ENCODE measurements around the gene RARRES1. TPM values are rescaled to one million over a fixed set of nuclear protein-coding genes. Genes with fewer than 3 reads are reported as not detected.
"Not testable (repeated sequence)": the region's sequence is repeated elsewhere in the genome, so short reads cannot be mapped to it uniquely, and the experiment has no call there.

Gene RARRES1
- total RNA-seq, 2 donors from 2014 or later = 3.0 to 18.4 TPM

- DNase-seq (no peak), ATAC-seq (no peak)
- no peaks in the 10 kb centered on the region for H3K9me3 ChIP-seq
- H3K4me1 ChIP-seq = no peaks in the 10 kb centered on the region
- H3K27ac ChIP-seq = no peak overlapping the region
- H3K36me3 ChIP-seq (replicated peaks in 1 of 2; ENCODE audit: insufficient read depth in 1 of 2, low read depth in 2 of 2) = no peaks in the 10 kb centered on the region
- no peak for TF ChIP-seq POLR2A (IDR thresholded peaks at IDR 0.05)
- TF ChIP-seq, protein P1, sequence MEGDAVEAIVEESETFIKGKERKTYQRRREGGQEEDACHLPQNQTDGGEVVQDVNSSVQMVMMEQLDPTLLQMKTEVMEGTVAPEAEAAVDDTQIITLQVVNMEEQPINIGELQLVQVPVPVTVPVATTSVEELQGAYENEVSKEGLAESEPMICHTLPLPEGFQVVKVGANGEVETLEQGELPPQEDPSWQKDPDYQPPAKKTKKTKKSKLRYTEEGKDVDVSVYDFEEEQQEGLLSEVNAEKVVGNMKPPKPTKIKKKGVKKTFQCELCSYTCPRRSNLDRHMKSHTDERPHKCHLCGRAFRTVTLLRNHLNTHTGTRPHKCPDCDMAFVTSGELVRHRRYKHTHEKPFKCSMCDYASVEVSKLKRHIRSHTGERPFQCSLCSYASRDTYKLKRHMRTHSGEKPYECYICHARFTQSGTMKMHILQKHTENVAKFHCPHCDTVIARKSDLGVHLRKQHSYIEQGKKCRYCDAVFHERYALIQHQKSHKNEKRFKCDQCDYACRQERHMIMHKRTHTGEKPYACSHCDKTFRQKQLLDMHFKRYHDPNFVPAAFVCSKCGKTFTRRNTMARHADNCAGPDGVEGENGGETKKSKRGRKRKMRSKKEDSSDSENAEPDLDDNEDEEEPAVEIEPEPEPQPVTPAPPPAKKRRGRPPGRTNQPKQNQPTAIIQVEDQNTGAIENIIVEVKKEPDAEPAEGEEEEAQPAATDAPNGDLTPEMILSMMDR (IDR thresholded peaks at IDR 0.05) = no peak
- H3K27me3 ChIP-seq = no peaks in the 10 kb centered on the region
- intact Hi-C loops (cut with DNase I) = no loop called here
- no peak overlapping the region for H3K4me3 ChIP-seq
Observed at GRCh38 chr3:158700559-158700958, 31.7 kb downstream of the RARRES1 start.

DNA sequence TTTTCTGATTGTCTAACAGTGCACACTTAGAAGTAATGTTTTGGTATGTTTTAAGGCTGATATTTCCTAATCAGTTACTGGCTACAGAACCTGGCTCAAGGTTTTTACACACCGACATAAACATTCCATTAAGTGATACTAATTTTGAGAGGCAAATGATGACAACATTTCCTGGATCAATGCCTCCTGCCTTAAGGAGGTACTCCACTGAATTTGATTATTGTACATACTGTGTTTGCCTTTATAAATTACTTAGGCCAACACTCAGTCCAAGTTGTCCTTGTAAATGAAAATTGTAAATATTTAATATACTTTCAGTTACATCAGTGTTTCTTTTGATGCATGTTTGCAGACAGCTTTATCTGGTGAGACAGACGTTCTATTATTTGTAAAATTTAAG lies 35.6 kb downstream of the RARRES1 start:
- Histone ChIP-seq H3K4me1 (no peaks in the 10 kb centered on the region), H3K4me3 (no peak overlapping the region), H3K9me3 (no peaks in the 10 kb centered on the region), H3K36me3 (replicated peaks in 1 of 2; ENCODE audit: insufficient read depth in 1 of 2, low read depth in 2 of 2) (peaks cover 0 to 4% of the 10 kb centered on the region in 2 donors), H3K27me3 (no peaks in the 10 kb centered on the region), H3K27ac (no peak overlapping the region)
- DNase-seq (no peak), ATAC-seq (no peak)
- intact Hi-C loops (cut with DNase I) = no loop called here
- TF ChIP-seq, protein P1 (IDR thresholded peaks at IDR 0.05) = no peak
- TF ChIP-seq POLR2A (IDR thresholded peaks at IDR 0.05) = no peak
- WGBS, 2 donors = 18 to 20% methylated on average over 2 of the region's 2 CpGs

GRCh38 chr3:158693866-158694456 lies 38.3 kb downstream of the RARRES1 start:
- H3K27me3 ChIP-seq; H3K27ac ChIP-seq; H3K4me1 ChIP-seq; intact Hi-C loops (cut with DNase I); H3K9me3 ChIP-seq; H3K4me3 ChIP-seq; DNase-seq; H3K36me3 ChIP-seq (replicated peaks in 1 of 2; ENCODE audit: insufficient read depth in 1 of 2, low read depth in 2 of 2); ATAC-seq: not testable (repeated sequence)
- 32 to 100% methylated on average over 3 of the region's 3 CpGs for WGBS, 2 donors

DNA sequence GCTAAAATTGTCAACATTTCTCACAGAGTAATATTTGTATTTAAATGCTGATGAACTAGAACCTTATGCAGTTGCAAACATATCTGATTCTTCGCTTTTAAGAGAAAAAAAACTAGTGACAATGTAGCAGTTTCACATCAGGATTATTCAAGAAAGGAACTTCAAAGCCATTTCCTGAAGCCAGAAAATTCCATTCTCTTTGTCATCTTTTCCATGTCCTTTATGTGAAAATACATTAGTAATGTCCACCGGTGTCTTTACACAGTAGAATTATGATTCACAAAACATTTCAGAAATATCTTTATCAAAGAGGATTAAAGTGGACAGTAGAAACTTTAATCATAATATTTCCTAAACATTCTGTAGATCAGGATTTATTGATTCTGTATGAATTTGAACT lies 47.1 kb downstream of the RARRES1 start:
- H3K36me3 ChIP-seq (replicated peaks in 1 of 2; ENCODE audit: insufficient read depth in 1 of 2, low read depth in 2 of 2) = no peaks in the 10 kb centered on the region
- no peaks in the 10 kb centered on the region for H3K4me1 ChIP-seq
- H3K27me3 ChIP-seq = no peaks in the 10 kb centered on the region
- TF ChIP-seq, protein P1 (IDR thresholded peaks at IDR 0.05) = no peak
- no peak for TF ChIP-seq POLR2A (IDR thresholded peaks at IDR 0.05)
- ATAC-seq = no peak
- no peak overlapping the region for H3K27ac ChIP-seq
- no peaks in the 10 kb centered on the region for H3K9me3 ChIP-seq
- intact Hi-C loops (cut with DNase I) = no loop called here
- DNase-seq = no peak
- no peak overlapping the region for H3K4me3 ChIP-seq
- WGBS, 2 donors = 95 to 96% methylated on average over 2 of the region's 2 CpGs

DNA sequence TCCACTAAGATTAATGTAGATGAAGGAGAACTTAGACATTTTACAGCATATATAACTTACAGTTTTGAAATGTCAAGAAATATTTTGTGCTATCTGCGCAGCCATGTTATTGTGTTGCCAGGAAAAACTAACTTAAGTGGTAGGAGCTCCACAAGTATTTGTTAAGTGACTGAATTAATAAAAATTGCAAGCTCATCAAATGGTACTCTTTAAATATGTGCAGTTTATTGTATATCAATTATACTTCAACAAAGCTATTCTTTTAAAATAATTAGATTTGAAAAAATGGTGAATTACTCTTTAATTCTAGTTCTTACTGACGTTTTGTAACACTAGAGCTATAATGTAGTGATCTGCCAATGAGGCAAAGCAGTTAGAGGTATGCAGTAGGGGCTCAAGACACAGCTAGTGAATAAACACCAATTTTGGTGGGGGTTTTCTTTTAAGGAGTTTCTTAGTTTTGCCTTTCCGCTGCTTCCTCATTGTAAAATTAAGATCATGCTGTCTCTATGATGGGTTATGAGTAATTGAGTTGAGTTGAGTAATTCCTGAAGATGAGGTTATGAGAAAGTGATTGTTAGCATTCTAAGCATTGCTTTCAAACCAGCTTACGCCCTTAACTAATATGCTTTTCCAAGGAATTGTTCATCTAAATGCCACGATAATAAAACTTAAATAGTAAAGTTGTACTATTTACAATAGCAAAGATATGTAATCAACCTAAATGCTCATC lies 48.9 kb downstream of the RARRES1 start:
- DNase-seq (no peak), ATAC-seq (no peak)
- WGBS, 2 donors = 92 to 93% methylated on average over 5 of the region's 5 CpGs
- H3K36me3 ChIP-seq (replicated peaks in 1 of 2; ENCODE audit: insufficient read depth in 1 of 2, low read depth in 2 of 2) = no peaks in the 10 kb centered on the region
- no peaks in the 10 kb centered on the region for H3K9me3 ChIP-seq
- intact Hi-C loops (cut with DNase I) = no loop called here
- H3K27me3 ChIP-seq = no peaks in the 10 kb centered on the region
- H3K27ac ChIP-seq = no peak overlapping the region
- no peaks in the 10 kb centered on the region for H3K4me1 ChIP-seq
- TF ChIP-seq POLR2A (IDR thresholded peaks at IDR 0.05) = no peak
- TF ChIP-seq, protein P1 (IDR thresholded peaks at IDR 0.05) = no peak
- H3K4me3 ChIP-seq = no peak overlapping the region
